OCI-LY3 (cell line): ENCODE measurements around the gene CFAP58.

Experiments used
- H2AFZ ChIP-seq: fragments of 200-600, 300-600 bp; shearing (Covaris generic); 2 replicates; pipeline ENCODE4 v1.6.0; 2014; ENCODE audit warnings: antibody characterized with exemption, low read depth, low read length
- H3K27ac ChIP-seq: fragments of 200-600, 300-600 bp; sonication (generic); 2 replicates; pipeline ENCODE4 v1.5.1; 2014; ENCODE audit warnings: mild to moderate bottlenecking, low read length, moderate library complexity, mixed read lengths
- H3K27me3 ChIP-seq: fragments of 200-600, 300-600 bp; sonication (generic); 2 replicates; pipeline ENCODE4 v1.6.1; 2014; ENCODE audit warnings: low read depth, low read length, mixed read lengths
- H3K36me3 ChIP-seq: fragments of 200-600, 300-600 bp; sonication (generic); replicated peaks from 2 replicates; pipeline ENCODE3; 2014; ENCODE audit warnings: low read depth, low read length, mixed read lengths
- H3K4me1 ChIP-seq: fragments of 300-600, 200-600 bp; sonication (generic); 2 replicates; pipeline ENCODE4 v1.6.1; 2014; ENCODE audit warnings: low read length, mixed read lengths
- H3K4me2 ChIP-seq: fragments of 200-600, 300-600 bp; sonication (generic); 2 replicates; pipeline ENCODE4 v1.6.1; 2014; ENCODE audit warnings: low read length, mixed read lengths
- H3K4me3 ChIP-seq: fragments of 300-600, 200-600 bp; sonication (generic); 2 replicates; pipeline ENCODE4 v1.5.1; 2014; ENCODE audit warnings: antibody characterized with exemption, mild to moderate bottlenecking, low read length, moderate library complexity
- H3K79me2 ChIP-seq: fragments of 300-600, 200-600 bp; shearing (Covaris generic); 2 replicates; pipeline ENCODE4 v1.6.1; 2014; ENCODE audit warnings: mild to moderate bottlenecking, low read length, mixed read lengths
- H3K9ac ChIP-seq: fragments of 300-600, 200-600 bp; shearing (Covaris generic); 2 replicates; pipeline ENCODE4 v1.6.0; 2014; ENCODE audit warnings: mild to moderate bottlenecking, low read length, moderate library complexity
- H3K9me3 ChIP-seq: fragments of 200-600, 300-600 bp; shearing (Covaris generic); 2 replicates; pipeline ENCODE4 v1.6.1; 2014; ENCODE audit warnings: low read length, mixed read lengths; ENCODE audit not compliant: insufficient read depth
- H4K20me1 ChIP-seq: fragments of 200-600, 300-600 bp; sonication (generic); 2 replicates; pipeline ENCODE4 v1.6.1; 2016; ENCODE audit warnings: low read length, mixed read lengths; ENCODE audit not compliant: insufficient read depth
- EZH2phosphoT487 ChIP-seq: fragments of 200-600 bp; shearing (Covaris generic); IDR thresholded peaks from 2 replicates; pipeline ENCODE4 v1.6.1; 2018; ENCODE audit warnings: antibody characterized with exemption, mixed run types, low read depth
- TF ChIP-seq, protein P1 (sequence below): fragments of 200-600, 300-600 bp; sonication (generic); IDR thresholded peaks from 2 replicates; pipeline ENCODE4 v1.5.1; 2014; ENCODE audit warnings: antibody characterized with exemption, low read length, low read depth

Gene CFAP58

DNA sequence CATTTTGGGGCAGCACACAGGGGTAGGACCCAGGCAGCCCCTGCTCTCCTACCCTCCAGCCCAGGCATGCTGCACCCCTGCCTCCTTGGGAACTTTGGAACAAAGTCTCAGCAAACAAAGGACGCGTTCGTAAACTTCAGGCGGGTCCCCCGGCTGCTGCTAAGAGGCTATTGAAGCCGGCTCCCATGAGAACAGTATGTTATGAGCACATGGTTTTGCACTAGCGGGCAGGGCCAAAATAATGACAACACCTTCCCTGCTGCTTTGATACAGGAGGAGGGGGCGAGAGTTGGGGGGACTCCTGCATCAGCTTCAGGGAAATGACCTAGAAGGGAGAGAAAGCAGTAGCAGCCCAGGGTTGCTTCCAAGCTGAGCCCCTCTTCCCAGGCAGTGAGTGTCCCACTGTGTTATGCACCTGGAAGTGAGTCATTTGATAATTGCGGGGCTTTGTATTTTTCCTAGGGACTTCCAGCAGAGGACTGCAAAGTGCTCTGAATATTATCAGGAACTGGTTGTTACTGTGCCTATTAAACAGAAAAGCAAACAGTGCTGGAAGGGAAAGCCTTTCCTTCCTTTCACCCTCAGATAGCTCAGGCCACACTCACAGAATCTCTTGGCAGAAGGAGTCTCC, 22.3 kb upstream of the CFAP58 start:
- H3K27ac ChIP-seq, result no peak overlapping the region
- H3K4me1 ChIP-seq, result no peaks in the 10 kb centered on the region
- no peak overlapping the region for H3K4me2 ChIP-seq
- H4K20me1 ChIP-seq, result peaks cover 92% of the 10 kb centered on the region
- H3K9ac ChIP-seq, result no peak overlapping the region
- no peak for TF ChIP-seq EZH2phosphoT487
- TF ChIP-seq, protein P1, sequence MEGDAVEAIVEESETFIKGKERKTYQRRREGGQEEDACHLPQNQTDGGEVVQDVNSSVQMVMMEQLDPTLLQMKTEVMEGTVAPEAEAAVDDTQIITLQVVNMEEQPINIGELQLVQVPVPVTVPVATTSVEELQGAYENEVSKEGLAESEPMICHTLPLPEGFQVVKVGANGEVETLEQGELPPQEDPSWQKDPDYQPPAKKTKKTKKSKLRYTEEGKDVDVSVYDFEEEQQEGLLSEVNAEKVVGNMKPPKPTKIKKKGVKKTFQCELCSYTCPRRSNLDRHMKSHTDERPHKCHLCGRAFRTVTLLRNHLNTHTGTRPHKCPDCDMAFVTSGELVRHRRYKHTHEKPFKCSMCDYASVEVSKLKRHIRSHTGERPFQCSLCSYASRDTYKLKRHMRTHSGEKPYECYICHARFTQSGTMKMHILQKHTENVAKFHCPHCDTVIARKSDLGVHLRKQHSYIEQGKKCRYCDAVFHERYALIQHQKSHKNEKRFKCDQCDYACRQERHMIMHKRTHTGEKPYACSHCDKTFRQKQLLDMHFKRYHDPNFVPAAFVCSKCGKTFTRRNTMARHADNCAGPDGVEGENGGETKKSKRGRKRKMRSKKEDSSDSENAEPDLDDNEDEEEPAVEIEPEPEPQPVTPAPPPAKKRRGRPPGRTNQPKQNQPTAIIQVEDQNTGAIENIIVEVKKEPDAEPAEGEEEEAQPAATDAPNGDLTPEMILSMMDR, result no peak
- H3K4me3 ChIP-seq, result no peak overlapping the region
- H3K9me3 ChIP-seq, result no peaks in the 10 kb centered on the region
- H3K36me3 ChIP-seq, result no peaks in the 10 kb centered on the region
- peaks cover 91% of the 10 kb centered on the region for H3K79me2 ChIP-seq
- no peaks in the 10 kb centered on the region for H3K27me3 ChIP-seq
- no peak overlapping the region for H2AFZ ChIP-seq

- Histone ChIP-seq H4K20me1 (peaks cover 85% of the 10 kb centered on the region), H3K9me3 (no peaks in the 10 kb centered on the region), H3K27me3 (no peaks in the 10 kb centered on the region), H2AFZ (no peak overlapping the region), H3K27ac (no peak overlapping the region), H3K4me1 (peaks cover 7% of the 10 kb centered on the region), H3K36me3 (no peaks in the 10 kb centered on the region), H3K79me2 (peaks cover 96% of the 10 kb centered on the region), H3K4me3 (no peak overlapping the region), H3K9ac (no peak overlapping the region), H3K4me2 (no peak overlapping the region)
- no peak for TF ChIP-seq EZH2phosphoT487
- TF ChIP-seq, protein P1, result no peak
These were observed 21.2 kb upstream of the CFAP58 start for GRCh38 chr10:104332243-104333031.

DNA sequence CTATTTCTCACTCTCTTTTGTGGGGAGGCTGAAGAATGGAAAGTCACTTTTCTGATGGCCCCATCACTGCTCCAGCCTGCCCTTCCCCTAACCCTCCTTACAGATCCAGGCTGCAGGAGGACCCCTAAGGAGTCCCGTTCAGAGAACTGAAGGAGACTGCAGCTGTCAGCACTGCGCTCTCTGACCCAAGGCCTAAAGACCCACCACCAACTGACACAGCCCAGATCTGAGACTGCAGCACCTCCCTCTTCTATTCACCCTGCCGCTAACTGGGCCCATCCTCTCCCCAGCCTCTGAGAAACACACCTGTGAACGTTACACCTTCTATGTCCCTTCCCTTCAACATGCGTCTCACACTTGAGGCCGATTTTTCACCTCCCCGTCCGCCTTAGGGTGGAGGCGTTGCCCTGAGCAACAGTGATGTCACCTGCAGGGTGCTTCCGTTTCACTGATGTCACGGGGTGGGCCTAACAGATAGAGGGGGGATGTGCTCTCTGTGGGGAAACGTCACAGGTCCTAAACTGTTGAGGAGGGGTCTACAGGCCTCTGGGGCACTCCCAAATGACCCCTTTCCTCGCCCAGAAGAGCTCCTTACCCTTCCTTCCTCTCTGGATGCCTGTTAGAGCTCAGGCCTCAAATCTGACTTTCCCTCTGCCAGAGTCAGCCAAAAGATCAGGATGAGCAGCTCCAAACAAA, 20.5 kb upstream of the CFAP58 start:
- peaks cover 96% of the 10 kb centered on the region for H3K79me2 ChIP-seq
- TF ChIP-seq EZH2phosphoT487, result no peak
- TF ChIP-seq, protein P1, result no peak
- no peak overlapping the region for H3K4me2 ChIP-seq
- H4K20me1 ChIP-seq, result peaks cover 77% of the 10 kb centered on the region
- no peaks in the 10 kb centered on the region for H3K27me3 ChIP-seq
- no peak overlapping the region for H3K27ac ChIP-seq
- H3K36me3 ChIP-seq, result no peaks in the 10 kb centered on the region
- no peak overlapping the region for H3K4me3 ChIP-seq
- no peak overlapping the region for H3K9ac ChIP-seq
- no peaks in the 10 kb centered on the region for H3K9me3 ChIP-seq
- no peak overlapping the region for H2AFZ ChIP-seq
- H3K4me1 ChIP-seq, result peaks cover 7% of the 10 kb centered on the region
